ENCODE measurements around the gene BCAS3. TPM values are rescaled to one million over a fixed set of nuclear protein-coding genes. Genes with fewer than 3 reads are reported as not detected.

BCAS3 gene
- polyA plus RNA-seq, 3 donors, result 10.3 to 19.1 (median 14.7) TPM

DNA sequence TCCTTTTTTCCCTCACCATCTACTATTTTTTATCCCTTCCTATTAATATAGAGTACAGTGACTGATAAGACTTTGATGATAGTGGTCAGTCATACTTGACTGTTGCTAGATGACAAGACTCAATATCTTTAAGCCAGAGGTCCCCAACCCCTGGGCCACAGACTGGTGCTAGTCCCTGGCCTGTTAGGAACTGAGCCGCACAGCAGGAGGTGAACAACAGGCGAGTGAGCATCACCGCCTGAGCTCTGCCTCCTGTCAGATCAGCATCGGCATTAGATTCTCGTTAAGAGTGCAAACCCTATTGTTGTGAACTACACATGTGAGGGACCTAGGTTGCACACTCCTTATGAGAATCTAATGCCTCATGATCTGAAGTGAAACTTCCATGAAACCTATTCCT lies 341.3 kb downstream of the BCAS3 start:
- Mint-ChIP-seq H3K4me1 (no peaks in the 10 kb centered on the region), H3K27ac (no peak overlapping the region), H3K9me3 (no peaks in the 10 kb centered on the region), H3K4me3 (no peak overlapping the region), H3K27me3 (ENCODE audit: low read depth in 3 of 3) (no peaks in the 10 kb centered on the region), H3K36me3 (no peaks in the 10 kb centered on the region)
- Histone ChIP-seq H3K36me3 (replicated peaks in 1 of 2; ENCODE audit: control insufficient read depth in 1 of 2, insufficient read depth in 2 of 2, low read length in 2 of 2) (no peaks in the 10 kb centered on the region), H3K9me3 (replicated peaks in 1 of 2; ENCODE audit: control insufficient read depth in 1 of 2, insufficient read depth in 1 of 2, low read length in 2 of 2) (no peaks in the 10 kb centered on the region), H3K27ac (ENCODE audit: low read depth in 1 of 2, low read length in 2 of 2) (no peak overlapping the region), H3K4me2 (replicated peaks; ENCODE audit: extremely low read depth, low read length, poor library complexity, severe bottlenecking) (no peak overlapping the region), H3K27me3 (ENCODE audit: control insufficient read depth in 2 of 2, insufficient read depth in 2 of 2, low read length in 2 of 2) (no peaks in the 10 kb centered on the region), H3K9ac (ENCODE audit: insufficient read depth, low read length, poor library complexity, severe bottlenecking) (no peak overlapping the region), H3K4me1 (ENCODE audit: control insufficient read depth in 1 of 2, insufficient read depth in 2 of 2, low read length in 2 of 2) (no peaks in the 10 kb centered on the region), H4K20me1 (ENCODE audit: insufficient read depth, low read length) (no peaks in the 10 kb centered on the region), H3K79me2 (ENCODE audit: insufficient read depth, low read length) (no peaks in the 10 kb centered on the region), H3K4me3 (replicated peaks in 1 of 3; ENCODE audit: low read depth in 2 of 3, low read length in 3 of 3) (no peak overlapping the region), H2AFZ (ENCODE audit: insufficient read depth, low read depth, low read length, poor library complexity, severe bottlenecking) (no peak overlapping the region)
- no peak for DNase-seq
- WGBS (ENCODE audit: insufficient coverage), result 93% methylated on average over 5 of the region's 5 CpGs
- TF ChIP-seq, protein P1, sequence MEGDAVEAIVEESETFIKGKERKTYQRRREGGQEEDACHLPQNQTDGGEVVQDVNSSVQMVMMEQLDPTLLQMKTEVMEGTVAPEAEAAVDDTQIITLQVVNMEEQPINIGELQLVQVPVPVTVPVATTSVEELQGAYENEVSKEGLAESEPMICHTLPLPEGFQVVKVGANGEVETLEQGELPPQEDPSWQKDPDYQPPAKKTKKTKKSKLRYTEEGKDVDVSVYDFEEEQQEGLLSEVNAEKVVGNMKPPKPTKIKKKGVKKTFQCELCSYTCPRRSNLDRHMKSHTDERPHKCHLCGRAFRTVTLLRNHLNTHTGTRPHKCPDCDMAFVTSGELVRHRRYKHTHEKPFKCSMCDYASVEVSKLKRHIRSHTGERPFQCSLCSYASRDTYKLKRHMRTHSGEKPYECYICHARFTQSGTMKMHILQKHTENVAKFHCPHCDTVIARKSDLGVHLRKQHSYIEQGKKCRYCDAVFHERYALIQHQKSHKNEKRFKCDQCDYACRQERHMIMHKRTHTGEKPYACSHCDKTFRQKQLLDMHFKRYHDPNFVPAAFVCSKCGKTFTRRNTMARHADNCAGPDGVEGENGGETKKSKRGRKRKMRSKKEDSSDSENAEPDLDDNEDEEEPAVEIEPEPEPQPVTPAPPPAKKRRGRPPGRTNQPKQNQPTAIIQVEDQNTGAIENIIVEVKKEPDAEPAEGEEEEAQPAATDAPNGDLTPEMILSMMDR (IDR thresholded peaks at IDR 0.05), result no peak
- intact Hi-C loops (cut with micrococcal nuclease), result no loop called here

DNA sequence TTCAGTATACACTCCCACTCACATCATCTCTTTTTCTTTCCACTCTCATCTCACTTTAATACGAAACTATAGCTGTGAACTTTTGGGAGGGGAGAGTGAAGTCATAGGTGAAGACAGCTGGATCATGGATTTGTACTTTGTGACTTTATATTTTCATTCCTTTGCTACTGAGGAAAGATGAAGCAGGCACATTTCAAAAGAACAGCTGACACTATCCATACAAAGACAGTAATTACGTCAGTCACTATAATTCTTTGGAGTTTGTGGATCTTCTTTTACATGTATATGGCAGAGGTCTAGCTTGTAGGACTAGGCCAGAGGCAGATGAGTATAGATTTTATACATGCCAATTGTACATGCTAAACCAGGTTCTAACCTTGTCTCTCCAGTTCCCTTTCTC lies 346.3 kb downstream of the BCAS3 start:
- Histone ChIP-seq H3K4me1 (ENCODE audit: control insufficient read depth in 1 of 2, insufficient read depth in 2 of 2, low read length in 2 of 2) (no peaks in the 10 kb centered on the region), H3K9ac (ENCODE audit: insufficient read depth, low read length, poor library complexity, severe bottlenecking) (no peak overlapping the region), H2AFZ (ENCODE audit: insufficient read depth, low read depth, low read length, poor library complexity, severe bottlenecking) (no peak overlapping the region), H3K36me3 (replicated peaks in 1 of 2; ENCODE audit: control insufficient read depth in 1 of 2, insufficient read depth in 2 of 2, low read length in 2 of 2) (no peaks in the 10 kb centered on the region), H3K4me2 (replicated peaks; ENCODE audit: extremely low read depth, low read length, poor library complexity, severe bottlenecking) (no peak overlapping the region), H3K4me3 (replicated peaks in 1 of 3; ENCODE audit: low read depth in 2 of 3, low read length in 3 of 3) (no peak overlapping the region), H3K9me3 (replicated peaks in 1 of 2; ENCODE audit: control insufficient read depth in 1 of 2, insufficient read depth in 1 of 2, low read length in 2 of 2) (no peaks in the 10 kb centered on the region), H3K79me2 (ENCODE audit: insufficient read depth, low read length) (no peaks in the 10 kb centered on the region), H4K20me1 (ENCODE audit: insufficient read depth, low read length) (no peaks in the 10 kb centered on the region), H3K27ac (ENCODE audit: low read depth in 1 of 2, low read length in 2 of 2) (no peak overlapping the region), H3K27me3 (ENCODE audit: control insufficient read depth in 2 of 2, insufficient read depth in 2 of 2, low read length in 2 of 2) (no peaks in the 10 kb centered on the region)
- DNase-seq, result no peak
- Mint-ChIP-seq H3K27ac (no peak overlapping the region), H3K36me3 (no peaks in the 10 kb centered on the region), H3K4me1 (no peaks in the 10 kb centered on the region), H3K4me3 (no peak overlapping the region), H3K9me3 (peaks cover 0 to 2% (median 0%) of the 10 kb centered on the region in 7 donors), H3K27me3 (ENCODE audit: low read depth in 3 of 3) (no peaks in the 10 kb centered on the region)
- no CpG with 5 or more reads among the region's 2 CpGs for WGBS (ENCODE audit: insufficient coverage)
- intact Hi-C loops (cut with micrococcal nuclease), result no loop called here
- TF ChIP-seq, protein P1 (IDR thresholded peaks at IDR 0.05), result no peak

Measured in CD14-positive monocyte (primary cell).